NCI-H226 (cell line): ENCODE measurements around the gene GGA1.
A peak's percentile ranks its signal among the peaks of the same experiment; 100 is the strongest.
"Not testable (repeated sequence)": the region's sequence is repeated elsewhere in the genome, so short reads cannot be mapped to it uniquely, and the experiment has no call there.

Experiments
- DNase-seq: peaks from one replicate; pipeline ENCODE4 v3.0.0-alpha.2; 2015

GGA1 gene

DNA sequence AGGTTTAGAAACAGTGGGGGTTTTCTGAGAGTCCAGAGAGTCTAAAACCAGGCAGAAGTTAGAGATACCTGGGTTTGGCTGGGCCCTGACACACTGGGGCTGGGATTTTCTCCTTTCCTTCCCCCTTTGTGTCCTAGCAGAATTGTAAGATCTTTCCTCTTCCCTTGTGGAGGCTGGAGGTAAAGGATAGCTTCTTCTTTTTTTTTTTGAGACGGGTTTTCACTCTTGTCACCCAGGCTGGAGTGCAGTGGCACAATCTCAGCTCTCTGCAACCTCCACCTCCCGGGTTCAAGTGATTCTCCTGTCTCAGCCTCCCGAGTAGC is 1.5 kb downstream of the GGA1 start:
- not testable (repeated sequence) for DNase-seq

DNA sequence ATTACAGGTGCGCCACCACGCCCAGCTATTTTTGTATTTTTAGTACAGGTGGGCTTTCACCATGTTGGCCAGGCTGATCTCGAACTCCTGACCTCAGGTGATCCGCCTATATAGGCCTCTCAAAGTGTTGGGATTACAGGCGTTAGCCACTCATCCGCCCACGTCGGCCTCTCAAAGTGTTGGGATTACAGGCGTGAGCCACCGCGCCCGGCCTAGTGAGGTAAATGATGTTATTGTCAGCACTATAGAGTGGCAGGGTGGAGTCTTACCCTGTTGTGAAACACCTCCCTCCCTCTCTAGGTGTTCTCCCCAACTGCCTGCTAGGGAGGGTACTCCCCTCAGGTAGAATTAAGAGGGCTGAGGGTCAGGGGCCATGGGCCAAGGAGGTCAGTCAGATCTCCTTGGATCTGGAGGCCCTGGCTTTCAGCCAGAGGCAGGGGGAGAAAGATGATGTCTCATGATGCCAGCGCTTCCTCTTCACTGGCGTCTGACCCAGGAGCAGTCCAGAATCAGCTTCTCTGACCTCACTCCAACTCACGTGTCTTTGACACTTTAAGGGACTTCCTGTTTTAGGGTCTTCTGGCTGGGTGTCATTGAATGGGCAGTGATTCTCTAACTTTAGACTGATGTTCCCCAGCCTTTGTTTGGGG is 2.0 kb downstream of the GGA1 start:
- DNase-seq, result no peak

DNA sequence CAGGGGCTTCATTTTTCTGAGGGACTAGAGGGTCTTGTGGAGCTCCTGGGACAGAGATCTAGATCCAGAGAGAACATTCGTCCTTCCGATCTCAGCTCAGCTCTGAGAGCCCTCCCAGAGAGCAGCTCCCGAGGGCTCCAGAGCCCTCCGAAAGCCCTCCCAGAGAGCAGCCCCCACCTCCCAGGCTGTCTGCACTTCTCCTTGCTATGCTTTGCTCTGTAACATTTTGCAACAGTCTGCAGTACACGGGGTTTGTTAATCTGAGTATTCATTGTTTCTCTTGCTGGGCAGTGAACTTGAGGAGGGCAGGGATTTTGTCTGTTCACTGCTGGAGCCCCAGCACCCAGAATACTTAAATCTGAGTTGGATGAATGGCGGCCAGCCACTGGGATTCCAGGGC is 2.6 kb downstream of the GGA1 start:
- DNase-seq, result no peak

DNA sequence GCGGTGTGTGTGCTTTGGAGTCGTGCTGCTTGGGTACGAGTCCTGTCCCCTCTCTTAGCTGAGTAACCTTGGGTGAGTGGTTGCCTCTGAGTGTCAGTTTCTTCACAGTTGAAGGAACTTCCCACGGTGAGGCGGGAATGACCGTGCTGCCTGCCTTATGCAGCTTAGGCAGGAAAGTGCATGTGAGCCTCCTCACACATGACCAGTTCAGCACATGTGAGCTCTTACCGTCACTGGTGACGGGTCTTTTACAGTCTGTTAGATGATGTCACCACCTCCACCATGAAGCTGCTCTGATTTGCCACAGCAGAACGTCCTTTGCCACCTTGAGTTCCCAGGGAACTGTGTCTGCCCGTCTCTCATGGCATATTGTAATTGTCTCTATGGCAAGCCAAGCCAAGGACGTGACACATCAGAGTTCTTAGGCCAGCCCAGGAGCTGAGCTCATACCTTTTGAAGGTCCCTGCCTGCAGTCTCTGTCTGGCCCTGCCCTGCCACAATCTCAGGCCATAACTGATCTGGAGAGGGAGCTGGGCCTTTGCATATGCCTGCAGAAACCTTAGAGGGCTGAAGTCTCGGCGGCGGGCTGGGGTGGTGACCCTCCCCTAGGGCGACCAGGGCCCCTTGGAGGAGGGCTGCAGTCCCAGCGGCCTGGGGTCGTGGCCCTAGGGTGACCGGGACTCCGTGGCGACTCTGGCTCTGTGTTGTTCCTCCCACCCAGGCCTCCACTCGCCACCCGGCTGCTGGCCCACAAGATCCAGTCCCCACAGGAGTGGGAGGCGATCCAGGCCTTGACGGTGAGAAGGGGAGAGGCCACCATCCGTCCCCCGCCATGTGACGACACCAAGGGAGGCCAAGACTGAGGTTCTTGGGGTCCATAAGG is 7.8 kb downstream of the GGA1 start:
- no peak for DNase-seq

DNA sequence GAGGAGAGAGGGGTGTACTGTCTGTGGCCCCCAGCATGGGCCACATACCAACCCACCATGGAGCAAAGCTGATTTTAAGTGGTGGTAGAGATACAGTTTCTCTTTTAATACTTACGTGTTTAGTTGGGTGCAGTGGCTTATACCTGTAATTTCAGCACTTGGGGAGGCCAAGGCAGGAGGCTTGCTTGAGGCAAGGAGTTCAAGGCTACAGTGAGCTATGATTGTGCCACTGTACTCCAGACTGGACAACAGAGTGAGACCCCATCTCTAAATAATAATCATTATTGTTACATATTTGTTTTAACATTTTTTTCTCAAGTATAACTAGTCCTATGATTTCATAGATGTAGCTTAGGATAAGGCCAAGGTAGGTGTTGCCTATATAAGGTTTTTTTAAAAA is 8.8 kb downstream of the GGA1 start:
- DNase-seq, result no peak

DNA sequence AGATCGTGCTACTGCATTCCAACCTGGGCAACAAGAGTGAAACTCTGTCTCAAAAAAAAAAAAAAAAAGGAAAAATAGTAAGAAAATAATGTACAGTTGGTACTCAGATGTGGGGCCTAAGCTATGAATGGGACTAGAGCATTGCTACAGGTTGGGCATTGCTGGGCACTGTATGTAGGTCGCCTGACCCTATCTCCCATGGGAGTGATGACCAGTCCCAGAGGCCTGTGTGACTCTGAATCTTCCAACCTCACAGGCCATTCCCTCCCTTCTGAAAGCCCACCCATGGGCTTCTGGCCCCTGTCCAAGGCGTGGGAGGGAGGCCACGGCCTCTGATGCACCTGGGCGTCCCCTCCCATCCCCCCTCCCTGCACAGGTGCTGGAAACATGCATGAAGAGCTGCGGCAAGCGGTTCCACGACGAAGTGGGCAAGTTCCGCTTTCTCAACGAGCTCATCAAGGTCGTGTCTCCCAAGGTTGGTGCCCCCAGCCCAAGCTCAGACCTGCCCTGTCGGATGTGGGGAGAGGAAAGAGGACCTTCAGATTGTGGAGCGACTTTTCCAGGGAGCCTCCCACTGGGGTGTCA is 9.5 kb downstream of the GGA1 start:
- DNase-seq, result no peak

DNA sequence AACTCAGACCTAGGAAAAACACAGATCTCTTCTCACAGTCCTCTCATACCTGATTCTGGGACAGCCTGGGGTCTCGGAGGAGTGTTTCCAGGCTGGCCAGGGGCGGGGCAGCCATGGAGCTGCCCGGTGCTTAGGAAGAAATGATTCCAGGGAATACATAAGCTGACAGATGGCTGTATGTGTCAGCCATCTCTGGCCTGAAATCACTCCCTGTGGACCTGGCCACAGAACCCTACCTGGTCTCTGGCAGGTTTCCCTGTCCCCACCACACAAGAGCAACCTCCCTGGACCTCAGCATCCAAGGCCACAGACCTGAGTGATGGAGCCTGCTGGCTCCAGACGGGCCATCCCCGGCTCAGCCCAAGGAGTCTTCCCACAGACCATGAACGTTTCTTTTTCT is 10.0 kb downstream of the GGA1 start:
- no peak for DNase-seq

DNA sequence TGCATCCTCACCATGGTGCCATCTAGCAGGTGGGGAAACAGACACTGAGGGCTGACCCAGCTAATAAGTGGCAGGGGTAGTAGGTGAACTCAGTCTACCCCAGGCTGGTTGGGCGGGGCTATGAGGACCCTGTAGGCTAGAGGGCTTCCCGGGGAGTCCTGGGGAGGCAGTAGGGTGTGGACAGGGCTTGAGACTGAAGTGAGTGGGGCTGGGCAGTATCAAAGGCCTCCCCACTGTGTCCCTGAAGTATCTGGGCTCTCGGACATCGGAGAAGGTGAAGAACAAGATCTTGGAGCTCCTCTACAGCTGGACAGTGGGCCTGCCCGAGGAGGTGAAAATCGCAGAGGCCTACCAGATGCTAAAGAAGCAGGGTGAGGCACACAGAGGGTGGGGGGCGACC is 11.4 kb downstream of the GGA1 start:
- DNase-seq, result no peak

DNA sequence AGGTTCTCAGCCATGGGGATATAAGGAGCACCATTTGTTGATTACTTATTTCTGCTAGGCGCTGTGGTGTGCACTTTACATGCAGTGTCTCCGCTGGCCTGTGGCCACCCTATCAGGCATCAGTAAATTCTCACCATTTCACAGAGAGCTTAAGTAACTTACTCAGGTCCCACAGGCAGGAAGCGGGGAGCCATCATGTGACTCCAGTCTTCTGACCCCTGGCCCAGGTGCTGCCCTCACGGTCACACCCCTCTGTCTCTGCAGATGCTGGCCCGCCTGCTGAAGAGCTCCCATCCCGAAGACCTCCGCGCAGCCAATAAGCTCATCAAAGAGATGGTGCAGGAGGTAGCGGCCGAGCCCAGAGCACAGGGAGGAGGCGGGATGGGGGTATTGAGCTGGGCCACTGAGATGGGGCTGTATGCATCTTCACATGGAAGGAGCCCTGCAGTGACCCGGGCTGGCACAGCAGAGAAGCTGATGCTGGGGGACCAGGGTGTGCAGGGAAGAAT is 12.8 kb downstream of the GGA1 start:
- DNase-seq, result no peak

DNA sequence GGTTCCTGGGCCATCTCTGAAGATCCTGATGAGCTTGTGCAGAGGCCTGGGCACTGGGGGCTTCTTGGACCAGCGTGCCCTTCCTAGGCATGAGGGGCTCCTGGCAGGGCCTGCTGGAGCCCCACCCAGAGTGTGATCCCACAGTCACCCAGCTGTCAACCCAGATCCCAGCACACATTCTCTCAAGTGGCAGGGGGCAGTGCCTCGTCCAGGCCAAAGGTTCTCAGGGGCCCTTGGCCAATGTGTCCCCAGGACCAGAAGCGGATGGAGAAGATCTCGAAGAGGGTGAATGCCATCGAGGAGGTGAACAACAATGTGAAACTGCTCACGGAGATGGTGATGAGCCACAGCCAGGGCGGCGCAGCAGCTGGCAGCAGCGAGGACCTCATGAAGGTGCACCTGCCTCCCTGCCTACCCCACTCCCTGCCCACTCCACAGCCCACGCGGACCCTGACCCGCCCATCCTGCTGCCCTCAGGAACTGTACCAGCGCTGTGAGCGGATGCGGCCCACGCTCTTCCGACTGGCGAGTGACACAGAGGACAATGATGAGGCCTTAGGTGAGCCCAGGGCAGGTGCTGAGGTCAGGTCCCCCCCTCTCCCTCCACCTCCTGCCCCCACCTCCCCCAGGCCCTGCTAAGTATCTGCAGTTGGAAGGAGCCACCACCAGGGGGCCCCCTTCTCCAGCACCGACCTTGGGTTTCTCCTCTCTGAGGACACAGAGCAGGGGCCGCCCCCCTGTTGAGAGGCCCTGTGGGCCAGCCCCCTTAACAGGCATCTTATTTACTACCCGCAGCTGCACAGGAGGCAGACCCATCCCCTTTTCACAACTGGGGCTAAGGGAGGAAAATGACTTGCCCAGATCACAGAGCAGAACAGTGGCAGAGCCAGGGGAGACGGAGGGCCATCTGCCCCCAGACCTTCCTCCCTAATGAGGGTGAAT is 14.7 kb downstream of the GGA1 start:
- DNase-seq, result no peak

DNA sequence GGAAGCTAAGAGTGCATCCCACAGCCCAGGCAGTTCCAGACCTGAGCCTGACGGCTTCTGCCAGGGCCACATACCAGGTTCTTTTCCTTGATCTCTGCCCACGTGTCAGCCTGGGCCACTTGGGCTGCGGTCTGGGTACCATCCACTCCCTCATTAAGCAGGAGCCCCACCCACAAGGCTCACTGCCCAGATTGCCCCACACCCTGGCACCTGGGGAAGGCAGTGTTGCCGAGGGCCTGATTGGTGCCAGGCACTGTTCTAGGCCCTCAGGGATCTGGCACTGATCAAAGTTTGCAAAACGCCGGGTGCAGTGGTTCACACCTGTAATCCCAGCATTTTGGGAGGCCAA is 15.4 kb downstream of the GGA1 start:
- DNase-seq, result no peak

DNA sequence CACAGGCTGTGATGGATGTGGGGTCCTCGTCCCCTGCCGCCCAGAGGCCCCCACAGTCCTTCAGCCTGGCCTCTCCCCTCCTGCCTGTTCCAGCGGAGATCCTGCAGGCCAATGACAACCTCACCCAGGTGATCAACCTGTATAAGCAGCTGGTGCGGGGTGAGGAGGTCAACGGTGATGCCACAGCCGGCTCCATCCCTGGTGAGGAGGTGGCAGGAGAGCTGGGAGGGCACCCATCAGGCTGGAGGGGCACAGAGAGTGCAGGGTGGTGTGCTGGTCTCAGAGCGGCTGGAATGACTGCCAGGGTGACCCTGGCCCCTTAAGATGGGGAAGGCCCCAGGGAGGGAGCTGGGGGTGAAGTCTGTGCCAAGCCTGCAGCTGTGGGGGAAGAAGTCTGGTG is 16.2 kb downstream of the GGA1 start:
- no peak for DNase-seq

DNA sequence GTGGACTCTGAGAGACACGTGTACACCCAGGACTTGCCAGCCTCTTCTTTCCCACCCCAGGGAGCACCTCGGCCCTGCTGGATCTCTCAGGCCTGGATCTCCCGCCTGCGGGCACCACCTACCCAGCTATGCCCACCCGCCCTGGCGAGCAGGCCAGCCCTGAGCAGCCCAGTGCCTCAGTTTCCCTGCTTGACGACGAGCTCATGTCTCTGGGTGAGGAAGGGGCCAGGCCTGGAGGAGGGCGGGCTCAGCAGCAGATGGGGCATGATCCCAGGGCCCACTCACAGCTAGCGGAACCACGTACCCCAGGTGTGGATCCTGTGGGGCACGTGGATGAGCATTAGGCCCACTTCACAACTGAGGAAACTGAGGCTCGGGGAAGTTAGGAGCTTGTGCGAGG is 17.1 kb downstream of the GGA1 start:
- no peak for DNase-seq

DNA sequence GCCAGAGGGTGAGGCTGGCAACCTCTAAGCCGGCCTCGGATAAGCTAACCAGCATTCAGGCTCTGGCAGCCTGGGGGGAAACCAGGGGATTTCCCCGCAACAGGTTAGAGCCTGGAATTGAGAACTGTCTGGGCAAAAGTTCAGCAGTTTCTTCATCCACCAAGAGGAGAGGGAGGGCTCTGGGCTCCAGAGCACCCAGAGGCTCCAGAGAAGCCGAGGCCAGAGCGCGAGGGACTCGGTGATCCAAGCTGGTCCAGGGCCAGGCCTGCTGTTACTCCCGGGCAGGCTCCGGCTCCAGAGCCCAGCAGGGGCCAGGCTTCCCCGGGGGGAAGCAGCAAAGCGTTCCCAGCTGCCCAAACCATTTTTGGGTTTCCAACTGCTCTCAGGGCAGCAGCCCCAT is 17.5 kb downstream of the GGA1 start:
- DNase-seq, result no peak

DNA sequence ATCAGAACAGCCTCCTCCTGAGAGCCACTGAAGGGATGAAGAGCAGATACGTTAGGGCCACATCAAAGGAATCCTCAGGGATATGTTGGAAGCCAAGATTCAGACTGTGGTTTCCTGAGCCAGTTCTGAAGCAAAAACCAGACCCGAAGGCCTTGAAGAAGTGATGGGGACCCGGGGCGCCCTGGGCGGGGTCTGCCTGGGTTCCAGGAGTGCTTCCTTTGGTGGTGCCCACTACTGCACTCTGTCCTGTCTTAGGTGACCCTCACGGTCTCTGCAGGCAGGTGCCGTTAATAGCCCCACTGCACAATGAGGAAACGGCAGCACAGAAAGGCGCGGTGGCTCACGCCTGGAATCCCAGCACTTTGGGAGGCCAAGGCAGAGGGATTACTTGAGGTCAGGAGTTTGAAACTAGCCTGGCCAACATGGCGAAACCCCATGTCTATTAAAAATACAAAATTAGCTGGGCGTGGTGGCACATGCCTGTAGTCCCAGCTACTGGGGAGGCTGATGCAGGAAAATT is 18.0 kb downstream of the GGA1 start:
- no peak for DNase-seq

DNA sequence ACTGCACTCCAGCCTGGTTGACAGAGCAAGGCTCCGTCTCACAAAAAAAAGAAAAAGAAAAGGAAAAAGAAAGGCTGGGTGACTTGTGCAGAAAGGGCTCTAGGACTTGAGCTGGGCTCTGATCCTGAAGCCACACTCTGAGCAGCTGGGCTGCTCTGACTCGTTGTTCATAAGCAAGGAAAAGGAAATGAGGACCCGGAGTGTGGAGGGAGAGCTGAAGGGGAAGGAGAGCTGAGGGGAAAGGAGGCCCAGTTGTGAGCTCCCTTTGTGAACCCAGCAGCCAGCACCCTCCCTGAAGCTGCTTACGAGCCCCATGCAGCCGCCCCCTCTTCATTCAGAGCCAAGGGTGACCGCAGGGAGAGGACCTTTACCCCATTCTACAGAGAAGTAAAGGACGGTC is 18.5 kb downstream of the GGA1 start:
- no peak for DNase-seq

DNA sequence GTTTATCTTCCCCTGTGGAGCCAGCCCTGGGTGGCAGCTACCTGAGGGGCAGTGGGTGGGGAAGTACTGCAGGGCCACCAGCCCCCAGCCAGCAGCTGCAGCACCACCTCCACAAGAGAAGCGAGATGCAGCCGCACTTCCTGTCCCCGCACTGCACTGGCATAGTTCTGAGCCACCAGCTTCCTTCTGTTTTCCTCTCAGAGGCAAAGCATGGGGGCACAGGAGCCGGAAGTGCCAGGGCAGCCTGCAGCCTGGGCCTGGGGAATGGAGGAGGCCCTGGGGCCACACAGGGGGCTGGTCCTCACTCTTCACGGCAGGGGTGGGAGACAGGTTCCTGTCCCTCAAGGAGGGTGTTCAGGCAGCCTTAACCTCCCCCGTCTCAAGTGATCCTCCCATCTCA is 18.9 kb downstream of the GGA1 start:
- DNase-seq, result no peak

DNA sequence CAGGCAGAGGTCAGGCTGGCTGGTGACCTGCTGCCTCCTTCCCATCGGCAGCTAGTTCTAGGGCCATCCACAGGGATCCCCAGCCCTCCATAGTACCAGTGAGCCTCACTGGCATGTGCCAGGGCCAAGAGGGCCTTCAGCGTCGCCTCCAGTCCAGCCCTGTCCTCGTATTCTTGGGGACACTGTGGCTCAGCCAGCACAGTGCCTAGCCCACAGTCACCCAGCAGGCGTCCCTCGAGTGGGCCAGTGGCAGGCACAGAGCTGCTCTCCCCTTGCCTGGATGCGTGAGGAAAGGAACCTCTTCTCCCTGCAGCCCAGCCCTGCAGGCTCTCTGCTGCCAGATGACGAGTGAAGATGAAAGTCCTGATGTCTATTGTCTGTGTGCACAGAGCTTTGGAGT is 20.2 kb downstream of the GGA1 start:
- DNase-seq, result no peak

DNA sequence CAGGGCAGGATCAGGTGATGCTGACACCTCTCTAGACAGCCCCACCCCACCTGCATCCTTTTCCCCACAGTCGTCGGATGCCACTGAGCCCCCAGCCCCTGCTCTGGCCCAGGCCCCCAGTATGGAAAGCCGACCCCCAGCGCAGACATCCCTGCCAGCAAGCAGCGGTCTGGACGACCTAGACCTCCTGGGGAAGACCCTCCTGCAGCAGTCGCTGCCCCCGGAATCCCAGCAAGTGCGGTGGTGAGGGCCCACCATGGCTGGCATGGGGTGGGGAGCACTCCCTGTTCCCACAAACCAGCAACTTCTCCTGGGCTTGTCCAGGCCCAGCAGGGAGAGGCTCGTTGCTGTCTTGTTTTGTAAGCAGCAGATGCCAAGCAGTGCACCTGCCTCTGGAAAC is 21.3 kb downstream of the GGA1 start:
- DNase-seq, result no peak

DNA sequence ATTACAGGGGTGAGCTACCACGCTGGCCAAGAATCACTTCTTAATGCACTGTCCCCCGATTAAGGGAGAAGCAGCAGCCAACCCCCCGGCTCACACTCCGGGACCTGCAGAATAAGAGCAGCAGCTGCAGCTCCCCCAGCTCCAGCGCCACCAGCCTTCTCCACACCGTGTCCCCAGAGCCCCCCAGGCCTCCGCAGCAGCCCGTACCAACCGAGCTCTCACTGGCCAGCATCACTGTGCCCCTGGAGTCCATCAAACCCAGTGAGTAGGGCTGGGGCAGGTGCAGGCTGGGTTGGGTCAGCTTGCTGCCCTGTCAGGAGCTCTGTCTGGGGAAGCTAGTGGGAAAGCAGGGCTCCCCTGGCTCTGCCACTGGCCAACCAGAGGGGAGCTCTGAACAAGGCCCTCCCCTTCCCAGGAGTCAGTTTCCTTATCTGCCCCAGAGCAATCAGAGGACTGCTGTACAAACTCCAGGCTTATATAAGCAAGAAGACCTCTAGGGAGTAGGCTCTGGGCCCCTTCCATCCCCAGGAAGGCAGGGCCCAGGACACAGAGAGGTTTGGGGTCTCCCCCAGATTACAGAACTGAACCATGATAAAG is 22.3 kb downstream of the GGA1 start:
- peak; percentile 27 for DNase-seq

DNA sequence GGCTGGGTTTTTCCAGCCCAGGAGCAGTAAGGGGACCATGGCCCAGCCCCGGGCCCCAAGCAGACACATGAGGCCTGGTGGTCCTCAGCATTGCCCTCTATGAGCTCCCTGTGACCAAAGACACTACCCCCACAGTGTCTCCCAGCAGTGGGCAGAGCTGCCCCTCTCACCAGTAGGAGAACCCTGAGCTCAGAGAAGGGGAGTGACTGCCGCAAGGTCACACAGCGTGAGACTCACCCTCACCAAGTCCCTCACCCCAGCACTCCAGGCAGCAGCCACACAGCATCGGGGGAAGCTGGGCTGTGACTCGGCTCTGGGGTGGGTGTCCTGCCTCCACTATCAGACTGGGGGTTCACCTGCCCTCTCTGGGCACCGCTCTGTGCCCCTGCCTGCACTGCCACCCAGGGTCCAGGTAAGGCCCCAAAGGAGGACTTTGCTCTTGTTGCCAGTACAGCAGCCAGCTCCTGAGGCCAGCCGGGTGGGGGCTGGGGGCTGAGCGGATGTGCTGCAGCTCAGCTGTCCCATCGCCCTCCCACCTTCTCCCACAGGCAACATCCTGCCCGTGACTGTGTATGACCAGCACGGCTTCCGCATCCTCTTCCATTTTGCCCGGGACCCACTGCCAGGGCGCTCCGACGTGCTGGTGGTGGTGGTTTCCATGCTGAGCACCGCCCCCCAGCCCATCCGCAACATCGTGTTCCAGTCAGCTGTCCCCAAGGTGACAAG is 23.0 kb downstream of the GGA1 start:
- DNase-seq, result no peak
